LHCN-M2 (cell line): ENCODE results near the gene LRPAP1. TPM values are rescaled to one million over a fixed set of nuclear protein-coding genes. Genes with fewer than 3 reads are reported as not detected.

Experiments used
- DNase-seq: peaks from one replicate; pipeline ENCODE4 v3.0.0-alpha.2; 2012; ENCODE audit warnings: low read depth
- total RNA-seq: library from RNA; depleted of rRNA; stranded (reverse); fragments of >200 nt; gene quantifications from 2 replicates; pipeline ENCODE4 v1.2.3, GENCODE V29; 2014

The LRPAP1 gene
- total RNA-seq, 1 experiment from 2014 or later: 211 TPM

- peak; percentile 40 for DNase-seq
These were observed 45.4 kb downstream of the LRPAP1 start for GRCh38 chr4:3486541-3487540.

- no peak for DNase-seq
These were observed 46.2 kb downstream of the LRPAP1 start for GRCh38 chr4:3485886-3486540.

- no peak for DNase-seq
These were observed 47.0 kb downstream of the LRPAP1 start for GRCh38 chr4:3485011-3485791.

- peak; percentile 75 for DNase-seq
These were observed 47.9 kb downstream of the LRPAP1 start for GRCh38 chr4:3484057-3484973.

DNA sequence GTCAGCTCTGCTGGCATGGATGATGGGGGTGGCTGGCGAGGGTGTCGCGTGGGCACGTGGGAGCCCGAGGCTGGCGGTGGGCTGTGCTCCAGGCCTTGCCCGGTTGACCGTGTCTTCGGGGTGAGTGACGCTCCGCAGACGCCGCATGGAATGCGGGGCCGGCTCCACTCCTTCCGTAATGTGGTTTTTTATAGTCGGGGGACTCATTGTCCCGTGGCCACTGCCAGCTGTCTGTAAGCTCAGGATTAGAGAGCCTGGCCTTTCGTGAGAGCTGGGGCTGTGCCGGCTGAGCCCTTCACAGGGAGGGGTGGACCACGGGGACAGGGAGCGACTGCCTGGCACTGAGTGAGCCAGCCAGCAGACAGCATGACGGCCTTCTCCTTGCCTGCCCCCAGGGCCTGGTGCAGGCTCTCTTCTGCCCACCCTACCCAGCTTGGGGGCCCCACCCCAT lies 48.7 kb downstream of the LRPAP1 start:
- DNase-seq: peak; percentile 96

- no peak for DNase-seq
These were observed 49.5 kb downstream of the LRPAP1 start for GRCh38 chr4:3482707-3483106.

- peak; percentile 62 for DNase-seq
These were observed 50.3 kb downstream of the LRPAP1 start for GRCh38 chr4:3481783-3482393.

- DNase-seq: peak; percentile 55
These were observed 51.1 kb downstream of the LRPAP1 start for GRCh38 chr4:3481113-3481531.

GRCh38 chr4:3480528-3481112 lies 51.6 kb downstream of the LRPAP1 start:
- DNase-seq: peak; percentile 82

GRCh38 chr4:3479358-3480101 lies 52.7 kb downstream of the LRPAP1 start:
- no peak for DNase-seq

DNA sequence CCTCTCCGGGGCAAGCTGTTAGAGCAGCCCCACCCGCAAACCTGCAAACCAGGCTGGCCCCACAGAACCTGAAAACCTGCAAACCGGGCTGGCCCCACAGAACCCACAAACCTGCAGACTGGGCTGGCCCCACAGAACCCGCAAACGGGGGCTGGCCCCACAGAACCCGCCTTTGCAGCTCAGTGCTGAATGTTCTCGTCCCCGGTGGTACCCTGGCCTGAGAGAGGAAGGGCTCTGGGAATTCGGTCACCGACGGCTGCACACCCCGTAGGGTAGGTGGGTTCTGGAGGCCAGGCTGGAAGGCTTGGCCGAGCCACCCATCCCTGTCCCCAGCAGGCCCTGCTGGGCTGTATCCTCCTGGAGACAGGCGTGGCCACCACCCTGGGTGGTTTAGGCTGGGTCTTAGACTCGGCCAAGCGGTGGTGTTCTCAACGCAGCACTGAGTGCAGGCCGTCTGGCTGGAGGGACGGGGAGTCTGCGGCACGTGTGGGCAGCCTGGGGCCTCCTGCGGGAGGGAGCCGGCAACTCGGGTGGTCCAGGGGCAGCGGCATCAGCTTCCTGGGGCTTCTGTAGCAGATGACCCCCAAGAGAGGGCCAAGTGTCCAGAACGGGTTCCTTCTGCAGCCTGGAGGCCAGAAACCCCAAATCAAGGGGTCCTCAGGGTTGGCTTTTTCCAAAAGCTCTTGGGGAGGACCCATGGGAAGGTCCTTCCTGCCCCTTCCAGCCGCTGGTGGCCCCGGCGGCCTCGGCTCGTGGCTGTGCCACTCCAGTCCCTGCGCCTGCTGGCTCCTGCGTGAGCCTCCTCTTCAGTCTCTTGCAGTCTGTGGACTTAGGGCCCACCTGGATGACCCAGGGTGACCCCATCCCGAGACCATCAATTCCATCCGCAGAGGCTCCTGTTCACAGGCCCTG lies 53.5 kb downstream of the LRPAP1 start:
- DNase-seq: no peak

DNA sequence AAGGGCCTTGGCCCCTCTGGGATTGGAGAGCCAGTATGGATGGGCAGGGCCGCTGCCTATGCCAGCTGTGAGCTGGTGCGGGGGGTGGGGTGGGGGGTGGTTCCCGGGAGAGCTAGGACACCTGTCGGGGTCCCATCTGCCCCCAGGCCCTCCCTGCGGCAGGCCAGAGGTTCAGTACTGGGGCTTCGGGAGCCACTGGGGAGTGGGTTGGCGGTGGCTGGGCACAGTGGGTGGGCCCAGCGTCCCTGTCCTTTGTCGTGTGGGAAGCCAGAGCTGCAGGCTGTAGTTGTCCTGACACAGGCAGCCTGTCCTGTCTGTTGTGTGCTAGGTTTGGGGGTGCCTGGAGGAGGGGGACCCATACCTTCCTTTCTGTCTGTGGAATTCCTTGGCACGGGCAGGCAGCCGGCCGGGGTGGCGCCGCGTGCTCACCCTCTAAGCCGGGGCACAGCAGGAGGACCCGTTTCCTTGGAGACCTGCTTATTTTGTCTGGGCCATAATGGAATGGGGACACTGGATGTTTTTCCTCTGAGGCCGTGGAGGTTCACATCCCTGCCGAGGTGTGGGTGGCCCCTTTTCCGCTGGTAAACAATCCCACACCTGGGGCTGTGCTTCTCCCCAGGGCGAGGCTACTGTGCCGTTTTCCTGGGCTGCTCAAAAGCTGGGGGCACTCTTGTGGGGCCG lies 54.3 kb downstream of the LRPAP1 start:
- no peak for DNase-seq

- no peak for DNase-seq
These were observed 55.1 kb downstream of the LRPAP1 start for GRCh38 chr4:3476936-3477749.

GRCh38 chr4:3476341-3476747 lies 55.9 kb downstream of the LRPAP1 start:
- DNase-seq: no peak

DNA sequence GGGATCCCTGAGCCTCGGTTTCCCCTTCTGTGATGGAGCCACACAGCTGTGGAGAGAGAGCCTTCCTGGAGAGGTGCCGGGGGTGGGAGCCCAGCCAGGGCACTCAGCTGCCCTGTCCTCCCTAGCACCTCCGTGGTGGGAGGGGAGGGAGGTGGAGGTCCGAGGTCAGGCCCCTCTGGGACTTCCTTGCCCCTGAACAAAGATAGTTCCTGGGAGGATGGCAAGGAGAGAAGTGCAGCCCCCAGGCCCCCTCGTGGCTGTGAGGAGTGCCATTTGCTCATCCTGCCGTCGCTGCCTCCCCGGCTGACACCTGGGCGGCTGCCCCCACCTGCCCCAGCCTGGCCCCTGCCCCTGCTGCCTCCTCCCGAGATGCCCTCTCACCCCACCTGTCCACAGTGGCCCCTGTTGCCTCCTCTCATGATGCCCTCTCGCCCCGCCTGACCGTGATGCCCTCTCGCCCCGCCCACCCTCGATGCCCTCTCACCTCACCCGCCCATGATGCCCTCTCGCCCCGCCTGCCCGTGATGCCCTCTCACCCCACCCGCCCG lies 56.4 kb downstream of the LRPAP1 start:
- DNase-seq: no peak

- DNase-seq: no peak
These were observed 57.0 kb downstream of the LRPAP1 start for GRCh38 chr4:3475041-3475712.
